DMS153 treated with DMSO at 0.1 percent for 48 hours (cell line): Measurements from ENCODE around the gene TMEM163.
"Not testable (repeated sequence)": the region's sequence is repeated elsewhere in the genome, so short reads cannot be mapped to it uniquely, and the experiment has no call there.

ENCODE experiments used
- DNase-seq: peaks from one replicate; lab custom pipeline; 2025; ENCODE audit not compliant: unreplicated experiment; lab: John Stamatoyannopoulos, UW

TMEM163 gene

DNA sequence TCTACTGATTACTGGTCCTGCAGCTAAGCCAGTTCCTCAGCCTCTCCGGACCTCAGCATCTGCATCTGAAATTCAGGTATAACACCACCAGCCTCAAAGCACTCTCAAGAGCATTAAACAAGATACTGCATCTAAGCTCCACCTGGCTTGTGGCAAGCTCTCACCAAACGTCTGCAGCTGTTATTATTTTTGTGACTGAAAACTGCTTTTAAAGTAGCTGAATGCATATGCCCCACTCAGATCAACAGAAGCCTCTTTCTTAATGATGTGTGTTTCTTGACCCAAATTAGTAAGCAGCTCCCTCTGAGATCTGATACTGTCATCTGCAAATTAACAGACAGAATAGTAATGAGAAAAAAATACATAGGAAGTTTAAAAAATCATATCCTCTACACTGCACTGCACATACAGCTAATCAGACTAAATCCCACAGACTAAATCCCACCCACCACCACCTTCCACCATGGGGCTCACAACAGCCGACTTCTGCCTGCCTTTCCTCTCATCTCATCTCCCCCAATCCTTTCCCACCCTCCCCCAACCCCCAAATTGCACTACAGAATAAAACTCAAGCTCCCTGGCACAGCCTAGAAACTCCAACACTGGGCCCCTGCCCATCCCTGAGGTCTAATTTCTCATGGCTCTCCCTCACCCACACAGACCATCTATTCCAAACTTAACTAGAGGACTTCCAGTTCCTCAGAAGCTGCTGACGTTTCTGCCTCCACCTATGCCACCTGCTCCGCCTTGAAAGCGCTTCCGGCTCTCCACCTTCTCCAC, 52.9 kb downstream of the TMEM163 start:
- no peak for DNase-seq

GRCh38 chr2:134663451-134664450, 55.0 kb downstream of the TMEM163 start:
- DNase-seq: no peak

DNA sequence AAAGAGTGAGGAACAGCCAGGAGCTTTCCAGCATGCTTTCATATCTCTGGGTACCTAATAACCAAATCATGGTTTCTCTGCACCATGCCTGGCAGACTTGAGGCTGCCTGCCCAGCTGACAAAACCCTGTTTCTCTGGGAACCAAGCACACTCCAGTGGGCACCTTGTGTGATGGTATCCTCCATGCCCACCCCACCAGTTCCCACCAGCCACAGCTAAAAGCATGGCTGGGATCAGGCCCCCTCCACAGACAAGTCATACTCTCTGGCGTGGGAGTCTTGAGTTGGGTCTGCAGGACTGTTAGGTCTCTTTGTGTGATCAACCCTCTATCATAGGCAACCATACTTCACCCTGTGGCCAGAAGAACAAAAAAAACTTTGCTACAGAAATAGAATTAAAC, 56.0 kb downstream of the TMEM163 start:
- DNase-seq: no peak

GRCh38 chr2:134660626-134661402, 58.0 kb downstream of the TMEM163 start:
- DNase-seq: no peak

- DNase-seq: no peak
Observed at GRCh38 chr2:134659724-134660123, 59.1 kb downstream of the TMEM163 start.

DNA sequence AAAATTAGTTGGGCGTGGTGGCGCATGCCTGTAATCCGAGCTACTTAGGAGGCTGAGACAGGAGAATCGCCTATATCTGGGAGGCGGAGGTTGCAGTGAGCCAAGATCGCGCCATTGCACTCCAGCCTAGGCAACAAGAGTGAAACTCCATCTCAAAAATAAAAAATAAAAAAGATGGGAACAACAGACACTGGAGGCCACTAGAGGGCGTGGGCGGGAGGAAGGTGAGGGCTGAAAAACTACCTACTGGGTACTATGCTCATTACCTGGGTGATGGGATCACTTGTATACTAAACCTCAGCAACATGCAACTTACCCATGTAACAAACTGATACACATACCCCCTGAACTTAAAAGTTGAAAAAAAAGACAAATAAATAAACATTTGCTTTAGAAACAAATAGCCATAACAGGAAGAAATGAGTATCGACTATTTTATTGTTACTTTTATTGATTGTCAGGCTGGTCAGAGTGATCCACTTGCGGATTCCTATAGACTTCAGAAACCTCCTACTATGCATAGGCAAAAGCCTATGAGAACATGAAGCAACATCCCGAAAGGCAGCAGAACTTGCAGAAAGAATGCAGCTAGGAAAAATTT, 61.0 kb downstream of the TMEM163 start:
- no peak for DNase-seq

GRCh38 chr2:134656391-134656790, 62.4 kb downstream of the TMEM163 start:
- DNase-seq: not testable (repeated sequence)

DNA sequence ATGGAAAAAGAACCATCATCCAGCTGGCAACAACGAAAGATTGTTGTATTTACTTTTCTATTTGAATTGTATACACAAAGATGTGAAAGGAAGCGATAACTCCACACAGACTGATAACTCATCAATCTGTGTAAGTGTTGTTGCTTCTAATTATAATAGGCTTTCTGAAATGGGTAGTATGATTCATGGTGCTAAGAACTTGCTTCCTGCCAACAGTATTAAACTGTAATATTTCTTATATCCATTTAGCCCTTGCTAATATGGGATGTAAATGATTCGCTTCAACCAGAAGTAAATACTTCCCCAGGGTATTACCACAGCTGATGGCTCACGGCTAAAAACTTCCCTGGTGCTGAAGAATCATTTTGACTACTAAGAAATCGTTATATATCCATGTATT, 70.2 kb downstream of the TMEM163 start:
- no peak for DNase-seq

- DNase-seq: no peak
Observed at GRCh38 chr2:134647607-134648256, 71.1 kb downstream of the TMEM163 start.

GRCh38 chr2:134642938-134643337, 75.9 kb downstream of the TMEM163 start:
- DNase-seq: no peak

DNA sequence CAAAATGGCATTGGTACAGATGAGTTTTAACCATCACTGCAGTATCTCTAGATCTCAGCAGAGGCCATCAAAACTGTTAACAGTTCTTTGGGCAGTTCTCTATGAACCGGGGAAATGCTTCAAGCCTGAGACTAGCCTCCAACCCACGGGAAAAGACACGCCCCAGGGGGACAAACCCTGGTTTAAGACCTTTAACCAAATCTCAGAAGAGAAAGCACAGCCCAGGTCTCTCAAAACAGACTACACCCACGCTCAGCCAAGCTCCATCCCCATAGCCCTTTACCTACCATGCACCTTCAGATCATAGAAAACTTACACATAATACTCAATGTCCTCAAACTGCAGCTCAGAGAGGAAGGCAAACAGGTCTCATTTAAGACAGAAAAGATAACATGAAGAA, 78.3 kb downstream of the TMEM163 start:
- no peak for DNase-seq

DNA sequence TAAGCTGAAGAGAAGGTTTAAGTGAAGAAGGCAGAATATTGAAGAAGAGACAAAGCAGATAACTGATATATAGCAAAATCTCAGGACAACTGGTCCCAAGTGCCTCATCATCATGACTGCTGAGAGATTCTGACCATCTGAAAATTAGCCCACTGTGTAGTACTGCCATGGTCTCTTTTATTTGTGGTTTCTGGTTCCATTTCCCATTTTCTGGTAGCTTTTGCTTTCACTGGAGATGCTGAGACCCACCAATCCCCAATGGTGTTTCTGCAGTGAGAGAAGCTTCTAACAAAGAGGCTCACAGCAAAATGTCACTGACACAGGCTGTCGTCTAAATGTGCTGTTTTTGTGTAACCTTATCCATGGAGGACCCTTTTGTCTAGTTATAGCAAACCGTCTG, 79.5 kb downstream of the TMEM163 start:
- DNase-seq: no peak

- DNase-seq: no peak
Observed at GRCh38 chr2:134636714-134637113, 82.1 kb downstream of the TMEM163 start.

GRCh38 chr2:134634054-134634753, 84.6 kb downstream of the TMEM163 start:
- DNase-seq: no peak

DNA sequence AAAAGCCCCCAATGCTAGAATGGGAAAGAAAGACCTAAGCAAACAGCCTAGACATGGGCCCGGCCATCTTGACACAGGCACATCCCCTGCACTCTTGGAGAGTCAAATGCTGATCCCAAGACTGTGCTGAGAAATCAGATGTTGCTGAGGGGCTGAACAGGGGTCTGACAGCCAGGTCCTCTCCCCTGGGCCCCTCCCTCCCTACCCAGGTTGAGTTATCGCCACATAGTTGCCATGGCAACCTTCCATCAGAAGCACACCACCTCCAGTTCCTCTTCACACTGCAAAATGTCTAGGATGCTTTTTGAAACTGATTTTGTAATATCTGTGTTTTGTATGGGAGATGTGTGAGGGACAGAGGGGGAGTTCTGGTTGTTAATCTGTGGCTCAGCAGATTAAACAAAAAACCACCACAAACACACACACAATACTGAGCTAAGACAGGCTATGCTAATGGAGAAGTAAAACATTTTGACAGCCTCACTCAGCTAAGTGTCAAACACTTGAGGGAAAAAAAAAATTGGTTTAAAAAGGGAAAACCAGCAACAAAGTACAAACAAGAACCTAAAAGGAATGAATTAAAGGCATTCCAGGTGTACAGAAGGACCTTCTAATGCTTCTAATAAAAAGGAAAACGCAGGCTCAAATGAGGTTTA, 88.2 kb downstream of the TMEM163 start:
- DNase-seq: no peak

DNA sequence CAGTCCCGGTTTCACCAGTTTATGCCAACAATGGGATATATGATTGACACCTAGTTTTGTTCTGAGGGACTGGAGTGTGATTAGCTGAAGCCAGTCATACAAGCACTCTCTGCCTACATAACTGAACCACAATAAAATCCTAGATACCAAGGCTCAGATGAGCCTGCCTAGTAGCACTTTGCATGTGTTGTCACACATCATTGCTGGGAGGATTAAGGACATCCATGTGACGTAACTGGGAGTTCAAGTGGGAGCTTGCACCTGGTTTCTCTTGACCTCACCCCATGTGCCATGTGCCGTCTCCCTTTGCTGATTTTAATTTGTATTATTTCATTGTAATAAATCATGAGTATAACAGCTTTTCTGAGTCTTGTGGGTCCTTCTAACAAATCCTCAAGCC, 90.3 kb downstream of the TMEM163 start:
- DNase-seq: no peak

- no peak for DNase-seq
Observed at GRCh38 chr2:134626781-134627180, 92.0 kb downstream of the TMEM163 start.

DNA sequence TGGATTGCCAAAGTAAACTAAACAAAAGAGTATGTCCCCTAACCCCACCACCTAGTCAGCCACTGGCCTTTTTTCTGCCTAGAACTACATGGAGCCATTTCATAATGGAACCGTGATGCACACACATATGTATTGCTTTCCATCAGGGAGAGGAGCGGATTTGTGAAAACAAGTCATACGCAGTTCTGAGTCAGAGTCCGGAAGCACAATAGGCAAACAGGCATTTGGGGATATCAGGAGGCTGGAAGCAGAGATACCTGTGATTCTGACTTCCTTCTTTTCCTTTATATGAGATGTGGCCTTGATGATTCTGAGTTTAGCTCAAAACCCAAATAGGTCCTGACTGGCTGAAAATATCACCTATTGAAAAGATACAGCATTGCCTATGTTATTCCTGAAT, 93.5 kb downstream of the TMEM163 start:
- DNase-seq: no peak

GRCh38 chr2:134623796-134624195, 95.0 kb downstream of the TMEM163 start:
- DNase-seq: no peak
